Prostate gland (tissue), 2 donors: ENCODE data around the gene AGR2.

Experiments used
- POLR2A ChIP-seq: fragments of 450-650 bp; IDR thresholded peaks from one replicate; pipeline ENCODE4 v1.6.1; 2016; ENCODE audit warnings: antibody characterized with exemption, mild to moderate bottlenecking
- TF ChIP-seq, protein P1 (sequence below), 4 experiments: fragments of 200-600 bp in 2 of 4; fragments of 450-650 bp in 2 of 4; sonication (generic) in 2 of 4; IDR thresholded peaks; 1 replicate in 3 of 4; 2 replicates in 1 of 4; pipeline ENCODE4 v1.5.1; 2016 to 2019; ENCODE audit warnings: antibody characterized with exemption in 4 of 4, mild to moderate bottlenecking in 2 of 4, moderate library complexity in 2 of 4

DNA sequence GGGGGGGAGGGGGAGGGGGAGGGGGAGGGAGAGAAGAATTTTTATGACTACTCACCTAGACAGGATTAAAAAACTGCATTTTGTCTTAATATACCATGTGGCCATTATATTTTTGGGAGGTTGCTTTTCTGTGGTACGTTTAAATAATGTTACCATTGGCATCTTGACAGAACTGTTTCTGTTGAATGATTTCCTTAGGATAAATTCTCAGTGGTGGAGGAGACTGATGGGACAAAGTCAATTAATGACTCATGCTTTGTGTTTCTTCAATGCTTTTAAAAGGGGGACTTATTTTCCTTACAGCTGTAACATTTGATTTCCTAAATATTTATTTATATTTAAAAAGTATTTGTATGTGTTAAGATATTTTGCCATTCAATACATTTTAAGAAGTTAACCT, 13.7 kb downstream of the AGR2 start:
- TF ChIP-seq POLR2A, result no peak
- TF ChIP-seq, protein P1, sequence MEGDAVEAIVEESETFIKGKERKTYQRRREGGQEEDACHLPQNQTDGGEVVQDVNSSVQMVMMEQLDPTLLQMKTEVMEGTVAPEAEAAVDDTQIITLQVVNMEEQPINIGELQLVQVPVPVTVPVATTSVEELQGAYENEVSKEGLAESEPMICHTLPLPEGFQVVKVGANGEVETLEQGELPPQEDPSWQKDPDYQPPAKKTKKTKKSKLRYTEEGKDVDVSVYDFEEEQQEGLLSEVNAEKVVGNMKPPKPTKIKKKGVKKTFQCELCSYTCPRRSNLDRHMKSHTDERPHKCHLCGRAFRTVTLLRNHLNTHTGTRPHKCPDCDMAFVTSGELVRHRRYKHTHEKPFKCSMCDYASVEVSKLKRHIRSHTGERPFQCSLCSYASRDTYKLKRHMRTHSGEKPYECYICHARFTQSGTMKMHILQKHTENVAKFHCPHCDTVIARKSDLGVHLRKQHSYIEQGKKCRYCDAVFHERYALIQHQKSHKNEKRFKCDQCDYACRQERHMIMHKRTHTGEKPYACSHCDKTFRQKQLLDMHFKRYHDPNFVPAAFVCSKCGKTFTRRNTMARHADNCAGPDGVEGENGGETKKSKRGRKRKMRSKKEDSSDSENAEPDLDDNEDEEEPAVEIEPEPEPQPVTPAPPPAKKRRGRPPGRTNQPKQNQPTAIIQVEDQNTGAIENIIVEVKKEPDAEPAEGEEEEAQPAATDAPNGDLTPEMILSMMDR (IDR thresholded peaks at IDR 0.05), result no peak
